ENCODE data around the gene RPS15.
A peak's percentile ranks its signal among the peaks of the same experiment; 100 is the strongest.

The RPS15 gene

GRCh38 chr19:1396768-1397679, 41.2 kb upstream of the RPS15 start:
- no peak overlapping the region for H3K27ac ChIP-seq
- H3K36me3 ChIP-seq = peaks cover 18 to 44% (median 18%) of the 10 kb centered on the region in 3 donors
- H3K9me3 ChIP-seq = no peaks in the 10 kb centered on the region
- no peaks in the 10 kb centered on the region for H3K27me3 ChIP-seq
- no peak overlapping the region for H3K4me3 ChIP-seq
- no peak for DNase-seq
- TF ChIP-seq, protein P1, sequence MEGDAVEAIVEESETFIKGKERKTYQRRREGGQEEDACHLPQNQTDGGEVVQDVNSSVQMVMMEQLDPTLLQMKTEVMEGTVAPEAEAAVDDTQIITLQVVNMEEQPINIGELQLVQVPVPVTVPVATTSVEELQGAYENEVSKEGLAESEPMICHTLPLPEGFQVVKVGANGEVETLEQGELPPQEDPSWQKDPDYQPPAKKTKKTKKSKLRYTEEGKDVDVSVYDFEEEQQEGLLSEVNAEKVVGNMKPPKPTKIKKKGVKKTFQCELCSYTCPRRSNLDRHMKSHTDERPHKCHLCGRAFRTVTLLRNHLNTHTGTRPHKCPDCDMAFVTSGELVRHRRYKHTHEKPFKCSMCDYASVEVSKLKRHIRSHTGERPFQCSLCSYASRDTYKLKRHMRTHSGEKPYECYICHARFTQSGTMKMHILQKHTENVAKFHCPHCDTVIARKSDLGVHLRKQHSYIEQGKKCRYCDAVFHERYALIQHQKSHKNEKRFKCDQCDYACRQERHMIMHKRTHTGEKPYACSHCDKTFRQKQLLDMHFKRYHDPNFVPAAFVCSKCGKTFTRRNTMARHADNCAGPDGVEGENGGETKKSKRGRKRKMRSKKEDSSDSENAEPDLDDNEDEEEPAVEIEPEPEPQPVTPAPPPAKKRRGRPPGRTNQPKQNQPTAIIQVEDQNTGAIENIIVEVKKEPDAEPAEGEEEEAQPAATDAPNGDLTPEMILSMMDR (IDR thresholded peaks at IDR 0.05) = no peak
- peaks cover 0 to 47% (median 32%) of the 10 kb centered on the region in 4 donors for H3K4me1 ChIP-seq
- intact Hi-C loops (cut with DNase I; ENCODE audit: low total_unique reads) = no loop called here

DNA sequence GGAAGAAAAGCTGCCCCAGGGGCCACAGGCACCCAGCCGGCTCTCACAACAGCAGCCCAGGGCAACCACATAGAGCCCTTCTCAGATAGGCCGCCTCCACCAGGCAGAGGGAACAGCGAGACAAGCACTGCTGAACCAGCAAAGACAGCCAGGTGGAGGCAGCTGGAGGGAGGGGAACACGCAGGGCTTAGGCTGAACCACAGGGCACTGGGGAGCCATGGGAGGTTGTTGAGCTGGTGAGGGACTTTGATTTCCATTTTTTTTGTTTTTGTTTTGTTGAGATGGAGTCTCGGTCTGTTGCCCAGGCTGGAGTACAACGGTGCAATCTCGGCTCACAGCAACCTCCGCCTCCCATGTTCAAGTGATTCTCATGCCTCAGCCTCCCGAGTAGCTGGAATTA, 40.4 kb upstream of the RPS15 start:
- H3K27me3 ChIP-seq = no peaks in the 10 kb centered on the region
- H3K4me3 ChIP-seq = no peak overlapping the region
- no peaks in the 10 kb centered on the region for H3K9me3 ChIP-seq
- intact Hi-C loops (cut with DNase I; ENCODE audit: low total_unique reads) = no loop called here
- peaks cover 10 to 36% (median 12%) of the 10 kb centered on the region in 3 donors for H3K36me3 ChIP-seq
- TF ChIP-seq, protein P1 (IDR thresholded peaks at IDR 0.05) = no peak
- H3K4me1 ChIP-seq = peaks cover 0 to 55% (median 40%) of the 10 kb centered on the region in 4 donors
- DNase-seq = no peak
- H3K27ac ChIP-seq = no peak overlapping the region

- TF ChIP-seq, protein P1 (IDR thresholded peaks at IDR 0.05) = no peak
- intact Hi-C loops (cut with DNase I; ENCODE audit: low total_unique reads) = no loop called here
- DNase-seq = no peak
- peaks cover 0 to 57% (median 44%) of the 10 kb centered on the region in 4 donors for H3K4me1 ChIP-seq
- H3K9me3 ChIP-seq = no peaks in the 10 kb centered on the region
- peaks cover 0 to 23% (median under 1%) of the 10 kb centered on the region in 3 donors for H3K36me3 ChIP-seq
- no peaks in the 10 kb centered on the region for H3K27me3 ChIP-seq
- no peak overlapping the region for H3K4me3 ChIP-seq
- H3K27ac ChIP-seq = no peak overlapping the region
These were observed 39.1 kb upstream of the RPS15 start for GRCh38 chr19:1399079-1399478.

DNA sequence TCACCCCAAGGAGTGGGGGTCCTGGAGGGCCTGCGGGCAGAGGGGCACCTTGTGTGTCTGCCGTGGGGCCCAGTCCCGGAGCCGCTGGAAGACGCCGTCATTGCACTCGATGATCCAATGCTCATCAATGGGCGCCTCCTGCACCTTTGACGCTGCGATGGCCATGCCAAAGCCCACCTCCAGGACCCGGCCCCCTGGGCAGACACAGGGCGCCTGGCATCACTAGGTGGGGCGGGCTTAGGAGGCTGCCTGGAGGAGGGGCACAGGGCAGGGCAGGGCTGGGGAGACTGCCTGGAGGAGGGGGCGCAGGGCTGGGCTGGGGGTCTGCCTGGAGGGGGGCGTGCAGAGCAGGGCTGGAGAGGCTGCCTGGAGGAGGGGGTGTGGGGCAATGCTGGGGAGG, 38.5 kb upstream of the RPS15 start:
- Histone ChIP-seq H3K27ac (no peak overlapping the region), H3K9me3 (no peaks in the 10 kb centered on the region), H3K4me3 (no peak overlapping the region), H3K4me1 (peaks cover 0 to 57% (median 42%) of the 10 kb centered on the region in 4 donors), H3K27me3 (no peaks in the 10 kb centered on the region), H3K36me3 (peaks cover 0 to 17% (median 0%) of the 10 kb centered on the region in 3 donors)
- no peak for DNase-seq
- intact Hi-C loops (cut with DNase I; ENCODE audit: low total_unique reads) = loop anchor here (5.0 to 10.0 kb wide), 2 partner anchors 45 to 122 kb away; partner anchors contain the start of gene FAM174C
- TF ChIP-seq, protein P1 (IDR thresholded peaks at IDR 0.05) = no peak

DNA sequence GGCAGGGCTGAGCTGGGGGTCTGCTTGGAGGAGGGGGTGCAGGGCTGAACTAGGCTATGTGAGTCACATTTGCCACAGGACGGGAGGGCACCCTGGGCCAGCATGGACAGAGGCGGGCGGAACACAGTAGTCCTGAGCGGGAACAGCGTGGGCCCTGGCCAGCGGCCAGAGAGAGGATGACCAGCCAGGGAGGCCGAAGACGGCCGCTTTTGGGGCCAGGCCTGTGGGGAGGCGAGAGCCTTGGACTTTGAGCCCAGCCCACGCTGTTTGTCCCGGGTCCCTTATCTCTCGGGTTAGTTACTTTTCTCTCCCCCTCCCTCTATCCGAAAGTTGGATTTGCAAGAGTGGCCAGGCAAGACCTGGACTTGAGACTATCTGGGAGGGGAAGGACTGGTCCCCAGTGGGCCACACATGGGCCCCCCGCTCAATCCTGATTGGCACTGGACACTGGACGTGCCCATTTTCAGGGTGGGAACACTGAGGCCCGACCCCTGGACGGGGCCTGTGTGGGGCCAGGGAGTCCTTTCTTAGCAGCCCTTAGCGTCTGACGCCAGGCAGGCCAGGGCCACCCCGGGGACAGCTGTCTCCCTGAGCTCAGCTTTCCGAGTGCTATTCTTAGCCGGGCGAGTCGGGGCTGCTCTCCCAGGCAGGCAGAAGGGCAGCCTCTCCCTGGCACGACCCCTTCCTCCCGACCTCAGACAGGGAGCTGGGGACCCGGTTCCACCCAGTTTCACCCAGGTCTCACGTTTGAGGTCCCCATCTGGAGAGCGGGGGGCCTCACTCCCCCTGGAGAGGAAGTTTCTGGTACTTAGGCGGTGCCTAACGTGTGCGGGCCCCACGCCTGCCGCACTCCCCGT, 37.7 kb upstream of the RPS15 start:
- Histone ChIP-seq H3K36me3 (peaks cover 0 to 9% (median 0%) of the 10 kb centered on the region in 3 donors), H3K27ac (peak overlapping the region; percentile 36 to 50), H3K4me3 (peak overlapping the region; percentile 59 to 60), H3K9me3 (no peaks in the 10 kb centered on the region), H3K27me3 (no peaks in the 10 kb centered on the region), H3K4me1 (peaks cover 0 to 53% (median 39%) of the 10 kb centered on the region in 4 donors)
- peak in 1 of 2 donors; percentile 84 for DNase-seq
- intact Hi-C loops (cut with DNase I; ENCODE audit: low total_unique reads) = loop anchor here (5.0 to 10.0 kb wide), 2 partner anchors 46 to 123 kb away; partner anchors contain the start of gene FAM174C
- TF ChIP-seq, protein P1 (IDR thresholded peaks at IDR 0.05) = no peak

Data from tibial artery (tissue), 4 donors.